ENCODE results near the gene NIPSNAP2. TPM values are rescaled to one million over a fixed set of nuclear protein-coding genes. Genes with fewer than 3 reads are reported as not detected.

NIPSNAP2 gene
- total and polyA plus RNA-seq, 2 of the 13 experiments (the other 11 are each of a cell fraction or from before 2014, with no cell fraction given): 40.3 to 61.5 TPM

DNA sequence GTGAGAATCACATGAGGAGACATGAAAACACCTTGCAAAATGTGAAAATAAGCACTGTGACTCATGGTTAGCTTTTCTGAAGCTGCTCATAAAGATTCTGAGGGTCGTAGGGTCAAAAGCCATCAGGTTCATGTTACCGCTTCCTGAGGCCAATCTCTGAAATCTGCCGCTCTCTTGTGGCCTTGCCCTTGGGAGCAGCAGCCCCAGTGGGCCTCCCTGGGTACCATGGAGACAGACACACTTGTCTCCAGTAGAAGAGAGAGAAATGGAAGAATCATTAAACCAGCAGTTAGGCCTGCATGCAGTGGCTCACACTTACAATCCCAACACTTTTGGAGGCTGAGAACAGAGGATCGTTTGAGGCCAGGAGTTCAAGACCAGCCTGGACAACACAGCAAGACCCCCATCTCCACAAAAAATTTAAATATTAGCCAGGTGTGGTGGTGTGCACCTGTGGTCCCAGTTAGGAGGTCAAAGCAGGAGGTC, 42.8 kb downstream of the NIPSNAP2 start (continued):
- TF ChIP-seq, protein P1, sequence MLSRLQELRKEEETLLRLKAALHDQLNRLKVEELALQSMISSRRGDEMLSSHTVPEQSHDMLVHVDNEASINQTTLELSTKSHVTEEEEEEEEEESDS (CRISPR knock-in tag; IDR thresholded peaks at IDR 0.05; ENCODE audit: borderline replicate concordance): no peak
- TF ChIP-seq, protein P2, sequence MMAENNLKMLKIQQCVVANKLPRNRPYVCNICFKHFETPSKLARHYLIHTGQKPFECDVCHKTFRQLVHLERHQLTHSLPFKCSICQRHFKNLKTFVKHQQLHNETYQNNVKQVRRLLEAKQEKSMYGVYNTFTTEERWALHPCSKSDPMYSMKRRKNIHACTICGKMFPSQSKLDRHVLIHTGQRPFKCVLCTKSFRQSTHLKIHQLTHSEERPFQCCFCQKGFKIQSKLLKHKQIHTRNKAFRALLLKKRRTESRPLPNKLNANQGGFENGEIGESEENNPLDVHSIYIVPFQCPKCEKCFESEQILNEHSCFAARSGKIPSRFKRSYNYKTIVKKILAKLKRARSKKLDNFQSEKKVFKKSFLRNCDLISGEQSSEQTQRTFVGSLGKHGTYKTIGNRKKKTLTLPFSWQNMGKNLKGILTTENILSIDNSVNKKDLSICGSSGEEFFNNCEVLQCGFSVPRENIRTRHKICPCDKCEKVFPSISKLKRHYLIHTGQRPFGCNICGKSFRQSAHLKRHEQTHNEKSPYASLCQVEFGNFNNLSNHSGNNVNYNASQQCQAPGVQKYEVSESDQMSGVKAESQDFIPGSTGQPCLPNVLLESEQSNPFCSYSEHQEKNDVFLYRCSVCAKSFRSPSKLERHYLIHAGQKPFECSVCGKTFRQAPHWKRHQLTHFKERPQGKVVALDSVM (CRISPR knock-in tag; IDR thresholded peaks at IDR 0.05): peak; percentile 99
- no peak for TF ChIP-seq HOXA7 (CRISPR knock-in tag; IDR thresholded peaks at IDR 0.05)
- no peak for TF ChIP-seq XBP1 (CRISPR knock-in tag; IDR thresholded peaks at IDR 0.05)
- peak; percentile 75; the same call in 1 of the 2 replicates for TF ChIP-seq PAF1 (CRISPR knock-in tag; IDR thresholded peaks at IDR 0.05)
- TF ChIP-seq FOSL1 (CRISPR knock-in tag; IDR thresholded peaks at IDR 0.05; ENCODE audit: borderline replicate concordance): peak; percentile 88; the same call in 1 of the 2 replicates
- TF ChIP-seq, protein P3, sequence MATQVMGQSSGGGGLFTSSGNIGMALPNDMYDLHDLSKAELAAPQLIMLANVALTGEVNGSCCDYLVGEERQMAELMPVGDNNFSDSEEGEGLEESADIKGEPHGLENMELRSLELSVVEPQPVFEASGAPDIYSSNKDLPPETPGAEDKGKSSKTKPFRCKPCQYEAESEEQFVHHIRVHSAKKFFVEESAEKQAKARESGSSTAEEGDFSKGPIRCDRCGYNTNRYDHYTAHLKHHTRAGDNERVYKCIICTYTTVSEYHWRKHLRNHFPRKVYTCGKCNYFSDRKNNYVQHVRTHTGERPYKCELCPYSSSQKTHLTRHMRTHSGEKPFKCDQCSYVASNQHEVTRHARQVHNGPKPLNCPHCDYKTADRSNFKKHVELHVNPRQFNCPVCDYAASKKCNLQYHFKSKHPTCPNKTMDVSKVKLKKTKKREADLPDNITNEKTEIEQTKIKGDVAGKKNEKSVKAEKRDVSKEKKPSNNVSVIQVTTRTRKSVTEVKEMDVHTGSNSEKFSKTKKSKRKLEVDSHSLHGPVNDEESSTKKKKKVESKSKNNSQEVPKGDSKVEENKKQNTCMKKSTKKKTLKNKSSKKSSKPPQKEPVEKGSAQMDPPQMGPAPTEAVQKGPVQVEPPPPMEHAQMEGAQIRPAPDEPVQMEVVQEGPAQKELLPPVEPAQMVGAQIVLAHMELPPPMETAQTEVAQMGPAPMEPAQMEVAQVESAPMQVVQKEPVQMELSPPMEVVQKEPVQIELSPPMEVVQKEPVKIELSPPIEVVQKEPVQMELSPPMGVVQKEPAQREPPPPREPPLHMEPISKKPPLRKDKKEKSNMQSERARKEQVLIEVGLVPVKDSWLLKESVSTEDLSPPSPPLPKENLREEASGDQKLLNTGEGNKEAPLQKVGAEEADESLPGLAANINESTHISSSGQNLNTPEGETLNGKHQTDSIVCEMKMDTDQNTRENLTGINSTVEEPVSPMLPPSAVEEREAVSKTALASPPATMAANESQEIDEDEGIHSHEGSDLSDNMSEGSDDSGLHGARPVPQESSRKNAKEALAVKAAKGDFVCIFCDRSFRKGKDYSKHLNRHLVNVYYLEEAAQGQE (IDR thresholded peaks at IDR 0.05; ENCODE audit: borderline replicate concordance in 1 of 2, low read depth in 1 of 2, low read length in 2 of 2): peak in 1 of 2 experiments; percentile 60; a peak in 2 of 4 replicates
- peak; percentile 90 for TF ChIP-seq SOX5 (CRISPR knock-in tag; IDR thresholded peaks at IDR 0.05; ENCODE audit: borderline replicate concordance)
- TF ChIP-seq MAZ (IDR thresholded peaks at IDR 0.05; ENCODE audit: borderline replicate concordance, low read depth, low read length): no peak
- no peak; the same call in 1 of the 2 replicates for TF ChIP-seq MAZ (CRISPR knock-in tag; IDR thresholded peaks at IDR 0.05; ENCODE audit: low read depth)
- TF ChIP-seq PAX8 (CRISPR knock-in tag; IDR thresholded peaks at IDR 0.05; ENCODE audit: borderline replicate concordance): no peak
- peak; percentile 95 for TF ChIP-seq SKIL (CRISPR knock-in tag; IDR thresholded peaks at IDR 0.05; ENCODE audit: borderline replicate concordance)
- TF ChIP-seq ASH2L (IDR thresholded peaks at IDR 0.05; ENCODE audit: insufficient read length, low read depth, low read length): peak; percentile 79
- no peak for TF ChIP-seq ZSCAN21 (CRISPR knock-in tag; IDR thresholded peaks at IDR 0.05; ENCODE audit: borderline replicate concordance)
- no peak for TF ChIP-seq NONO (IDR thresholded peaks at IDR 0.05)
- TF ChIP-seq NONO (CRISPR knock-in tag; conservative IDR thresholded peaks at IDR 0.05): peak; percentile 83
- TF ChIP-seq BCL6 (CRISPR knock-in tag; IDR thresholded peaks at IDR 0.05): peak; percentile 92
- peak; percentile 75; the same call in 1 of the 2 replicates for TF ChIP-seq ARNTL (CRISPR knock-in tag; IDR thresholded peaks at IDR 0.05)
- no peak for TF ChIP-seq ZNF225 (CRISPR knock-in tag; IDR thresholded peaks at IDR 0.05)
